Adrenal gland (tissue), 5 donors: ENCODE data around the gene CEACAM8.

Experiments used
- POLR2A ChIP-seq, 2 donors: fragments of 450-650 bp; IDR thresholded peaks; one replicate each; pipeline ENCODE4 v1.6.1; 2017; ENCODE audit warnings: antibody characterized with exemption in 2 of 2, mild to moderate bottlenecking in 2 of 2, moderate library complexity in 1 of 2
- TF ChIP-seq, protein P1 (sequence below), 6 experiments: fragments of 450-650 bp in 4 of 6; fragments of 200-600 bp in 2 of 6; sonication (generic) in 1 of 6; IDR thresholded peaks; 1 replicate in 5 of 6; 2 replicates in 1 of 6; pipeline versions ENCODE4 v1.5.1 to v1.8.0; 2016 to 2021; ENCODE audit warnings: antibody characterized with exemption in 6 of 6, mild to moderate bottlenecking in 2 of 6, moderate library complexity in 1 of 6
- donor health status: DM: no; HTN: no; CAD: no.

- TF ChIP-seq, protein P1, sequence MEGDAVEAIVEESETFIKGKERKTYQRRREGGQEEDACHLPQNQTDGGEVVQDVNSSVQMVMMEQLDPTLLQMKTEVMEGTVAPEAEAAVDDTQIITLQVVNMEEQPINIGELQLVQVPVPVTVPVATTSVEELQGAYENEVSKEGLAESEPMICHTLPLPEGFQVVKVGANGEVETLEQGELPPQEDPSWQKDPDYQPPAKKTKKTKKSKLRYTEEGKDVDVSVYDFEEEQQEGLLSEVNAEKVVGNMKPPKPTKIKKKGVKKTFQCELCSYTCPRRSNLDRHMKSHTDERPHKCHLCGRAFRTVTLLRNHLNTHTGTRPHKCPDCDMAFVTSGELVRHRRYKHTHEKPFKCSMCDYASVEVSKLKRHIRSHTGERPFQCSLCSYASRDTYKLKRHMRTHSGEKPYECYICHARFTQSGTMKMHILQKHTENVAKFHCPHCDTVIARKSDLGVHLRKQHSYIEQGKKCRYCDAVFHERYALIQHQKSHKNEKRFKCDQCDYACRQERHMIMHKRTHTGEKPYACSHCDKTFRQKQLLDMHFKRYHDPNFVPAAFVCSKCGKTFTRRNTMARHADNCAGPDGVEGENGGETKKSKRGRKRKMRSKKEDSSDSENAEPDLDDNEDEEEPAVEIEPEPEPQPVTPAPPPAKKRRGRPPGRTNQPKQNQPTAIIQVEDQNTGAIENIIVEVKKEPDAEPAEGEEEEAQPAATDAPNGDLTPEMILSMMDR (IDR thresholded peaks at IDR 0.05) = no peak
- TF ChIP-seq POLR2A (IDR thresholded peaks at IDR 0.05) = no peak
Measured at GRCh38 chr19:42629191-42629590, 34.5 kb upstream of the CEACAM8 start.
